NCI-H1417 treated with DMSO at 0.1 percent for 48 hours (cell line): ENCODE data around the gene SRSF1.
A peak's percentile ranks its signal among the peaks of the same experiment; 100 is the strongest.
"Not testable (repeated sequence)": the region's sequence is repeated elsewhere in the genome, so short reads cannot be mapped to it uniquely, and the experiment has no call there.

Source experiments
- DNase-seq: peaks from one replicate; lab custom pipeline; 2025; lab: John Stamatoyannopoulos, UW

The SRSF1 gene

DNA sequence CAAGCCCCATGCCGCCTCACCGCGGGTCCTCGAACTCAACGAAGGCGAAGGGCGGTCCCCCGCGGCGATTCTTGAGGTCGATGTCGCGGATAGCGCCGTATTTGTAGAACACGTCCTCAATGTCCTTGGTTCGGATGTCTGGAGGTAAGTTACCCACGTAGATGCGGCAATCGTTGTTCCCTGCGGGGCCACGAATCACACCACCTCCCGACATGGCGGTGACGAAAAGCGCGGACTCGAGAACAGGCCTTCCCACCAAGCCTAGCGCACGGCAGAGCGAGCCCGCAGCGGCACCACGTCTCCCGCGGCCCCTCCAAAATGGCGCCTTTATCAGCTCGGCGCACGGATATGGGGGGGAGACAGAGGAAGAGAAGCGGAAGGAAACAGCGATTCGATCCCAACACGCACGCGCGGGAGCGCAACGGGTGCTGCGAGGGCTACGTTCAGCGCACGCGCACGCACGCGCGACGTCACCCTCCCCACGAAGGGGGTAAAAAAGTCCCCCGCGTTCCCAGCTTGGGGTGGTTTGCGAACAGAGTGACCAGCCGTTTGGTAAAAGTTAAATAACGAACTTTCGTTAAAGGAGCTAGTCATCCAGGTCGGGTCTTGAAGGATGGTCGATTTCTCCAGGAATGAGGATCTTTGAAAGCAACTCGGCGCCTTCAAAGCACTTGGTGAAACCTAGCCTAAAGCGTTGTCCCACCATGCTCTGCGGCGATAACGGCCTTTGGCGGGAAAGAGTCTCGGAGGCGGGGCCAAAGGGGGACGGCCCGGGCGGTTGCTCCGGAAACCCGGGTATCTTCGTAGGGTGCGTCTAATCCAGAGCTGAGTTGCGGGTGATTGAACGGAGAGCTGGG, at the start of gene SRSF1:
Gene SRSF1, minus strand, starts transcription at position 323 of the 857 bp plus-strand sequence. Its CDS starts 109 bp downstream, at position 214.
- peak; percentile 98 for DNase-seq

GRCh38 chr17:58056476-58056875, 49.4 kb upstream of the SRSF1 start:
- no peak for DNase-seq

DNA sequence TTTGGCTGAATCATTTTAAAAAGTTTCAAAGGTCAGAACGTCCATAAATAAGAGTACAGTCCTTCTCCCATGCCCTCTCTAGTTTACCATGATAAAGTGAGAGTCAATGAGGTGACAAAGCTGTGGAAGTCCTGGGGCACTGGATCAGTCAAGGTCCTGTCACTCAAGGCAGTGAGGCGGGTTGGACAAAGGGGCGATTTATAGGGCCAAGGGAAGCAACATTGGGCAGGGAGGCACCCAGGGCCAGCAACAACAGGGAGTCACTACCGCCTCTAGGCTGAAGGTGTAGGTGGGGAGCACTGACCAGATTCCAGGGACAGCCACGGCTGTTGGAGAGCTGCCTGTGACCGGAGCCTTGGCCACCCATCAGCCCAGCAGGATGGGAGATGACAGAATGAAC, 47.6 kb upstream of the SRSF1 start:
- DNase-seq = no peak

DNA sequence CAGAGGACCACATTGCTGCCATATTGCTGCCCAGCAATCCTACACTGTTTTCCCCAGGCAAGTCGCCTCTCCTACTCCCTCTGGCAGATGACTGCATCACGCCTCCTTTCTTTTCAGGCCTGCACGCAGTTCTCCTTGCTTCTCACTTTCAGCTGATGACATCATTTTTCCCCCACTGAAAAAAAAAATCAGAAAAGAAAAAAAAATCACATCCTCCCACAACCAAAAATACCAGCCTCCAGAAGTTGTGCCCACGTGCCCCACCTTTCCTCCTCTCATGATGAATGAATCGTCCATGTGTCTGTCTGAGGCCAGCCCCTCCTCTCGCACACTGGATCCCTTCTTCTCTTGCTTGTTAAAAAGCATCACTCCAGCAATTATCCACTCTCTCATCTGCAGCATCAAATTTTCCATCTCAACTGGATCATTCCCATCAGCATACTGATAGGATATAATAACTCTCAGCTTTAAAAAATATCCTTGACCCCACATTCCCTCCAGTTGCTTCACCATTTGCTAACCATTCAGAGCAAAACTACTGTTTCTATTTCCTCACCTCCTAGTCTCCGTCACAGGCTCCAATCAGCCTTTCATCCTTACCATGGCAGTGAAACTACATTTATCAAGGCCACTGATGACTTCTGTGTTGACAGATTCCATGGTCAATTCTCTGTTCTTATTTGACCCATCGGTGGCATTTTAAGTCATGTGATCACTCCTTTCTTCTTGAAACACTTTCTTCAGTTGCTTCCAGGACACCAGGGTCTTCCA, 46.1 kb upstream of the SRSF1 start:
- no peak for DNase-seq

DNA sequence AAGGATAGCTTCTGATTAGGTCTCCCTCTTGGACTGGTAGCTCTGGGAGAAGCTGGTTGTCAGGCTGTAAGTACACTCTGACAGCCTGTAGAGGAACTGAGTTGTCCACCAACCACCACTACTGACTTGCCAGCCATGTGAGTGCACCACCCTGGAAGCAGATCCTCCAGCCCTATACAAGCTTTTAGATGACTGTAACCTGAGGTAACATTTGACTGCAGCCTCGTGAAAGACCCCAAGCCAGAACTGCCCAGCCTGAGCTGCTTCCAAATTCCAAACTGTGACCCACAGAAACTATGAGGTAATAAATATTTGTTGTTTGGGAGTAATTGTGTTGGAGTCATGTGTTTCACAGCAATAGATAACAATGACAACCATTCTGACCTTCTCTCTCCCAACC, 45.4 kb upstream of the SRSF1 start:
- no peak for DNase-seq

- no peak for DNase-seq
Measured at GRCh38 chr17:58051468-58051867, 44.4 kb upstream of the SRSF1 start.

GRCh38 chr17:58050966-58051365, 43.9 kb upstream of the SRSF1 start:
- no peak for DNase-seq

DNA sequence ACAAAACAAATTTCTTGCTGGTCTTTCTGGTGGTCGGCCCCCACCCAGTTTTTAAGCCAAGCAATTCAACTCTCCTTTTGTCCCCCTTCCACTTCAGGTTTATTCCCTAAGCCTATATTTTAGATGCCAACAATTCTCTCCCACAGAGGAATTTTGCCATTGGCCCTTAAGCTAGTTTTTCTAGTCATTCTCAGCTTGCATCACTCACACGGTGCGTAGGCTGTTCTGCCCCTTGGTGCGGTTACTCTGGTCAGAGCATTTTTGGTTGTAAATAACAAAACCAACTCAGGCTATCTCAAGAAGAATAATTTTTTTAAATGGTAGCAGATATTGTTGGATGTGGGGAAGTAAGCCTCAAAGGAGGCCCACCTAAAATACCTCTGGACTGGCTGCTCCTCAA, 42.5 kb upstream of the SRSF1 start:
- no peak for DNase-seq

GRCh38 chr17:58047376-58048150, 40.5 kb upstream of the SRSF1 start:
- DNase-seq = no peak

DNA sequence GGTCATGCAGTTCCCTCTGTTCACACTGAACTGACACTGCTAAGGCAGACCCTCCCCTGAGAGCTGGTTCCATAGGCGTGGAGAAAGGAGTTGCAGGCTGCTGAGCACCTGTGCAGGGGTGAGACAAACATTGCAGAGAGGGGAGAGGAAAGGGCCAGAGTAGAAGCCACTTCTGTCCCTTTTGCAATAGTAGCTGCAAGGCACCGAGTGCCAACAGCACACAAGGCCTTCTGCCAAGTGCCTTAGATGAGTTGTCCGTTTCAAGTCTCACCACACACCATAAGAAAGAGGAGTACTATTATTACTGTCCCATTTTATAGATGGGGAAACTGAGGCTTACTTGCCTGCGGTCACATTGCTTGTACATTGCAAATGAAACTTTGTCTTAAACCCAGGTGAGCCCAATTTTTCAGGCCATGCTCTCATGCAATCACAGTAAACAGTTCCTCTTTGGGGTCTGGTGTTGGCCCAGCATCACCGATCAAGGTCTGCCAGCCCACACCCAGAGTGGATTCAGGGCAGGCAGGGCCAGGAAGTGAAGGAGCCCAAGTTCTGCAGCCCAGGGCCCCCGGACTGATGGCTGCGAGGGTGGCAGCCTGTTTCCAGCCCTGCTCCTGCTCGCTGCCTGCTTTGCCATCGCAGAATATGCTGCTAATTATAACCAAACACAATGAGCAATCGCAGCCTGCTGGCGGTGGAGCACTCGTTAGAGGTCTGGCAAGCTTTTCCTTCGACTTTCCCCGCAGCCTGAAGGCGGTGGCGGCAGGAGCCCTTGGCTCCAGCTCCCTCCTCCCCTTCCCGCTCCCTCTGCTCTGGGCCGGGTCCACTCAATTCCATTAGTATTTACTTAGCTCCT, 39.4 kb upstream of the SRSF1 start:
- DNase-seq = no peak

GRCh38 chr17:58044256-58044655, 37.2 kb upstream of the SRSF1 start:
- not testable (repeated sequence) for DNase-seq

DNA sequence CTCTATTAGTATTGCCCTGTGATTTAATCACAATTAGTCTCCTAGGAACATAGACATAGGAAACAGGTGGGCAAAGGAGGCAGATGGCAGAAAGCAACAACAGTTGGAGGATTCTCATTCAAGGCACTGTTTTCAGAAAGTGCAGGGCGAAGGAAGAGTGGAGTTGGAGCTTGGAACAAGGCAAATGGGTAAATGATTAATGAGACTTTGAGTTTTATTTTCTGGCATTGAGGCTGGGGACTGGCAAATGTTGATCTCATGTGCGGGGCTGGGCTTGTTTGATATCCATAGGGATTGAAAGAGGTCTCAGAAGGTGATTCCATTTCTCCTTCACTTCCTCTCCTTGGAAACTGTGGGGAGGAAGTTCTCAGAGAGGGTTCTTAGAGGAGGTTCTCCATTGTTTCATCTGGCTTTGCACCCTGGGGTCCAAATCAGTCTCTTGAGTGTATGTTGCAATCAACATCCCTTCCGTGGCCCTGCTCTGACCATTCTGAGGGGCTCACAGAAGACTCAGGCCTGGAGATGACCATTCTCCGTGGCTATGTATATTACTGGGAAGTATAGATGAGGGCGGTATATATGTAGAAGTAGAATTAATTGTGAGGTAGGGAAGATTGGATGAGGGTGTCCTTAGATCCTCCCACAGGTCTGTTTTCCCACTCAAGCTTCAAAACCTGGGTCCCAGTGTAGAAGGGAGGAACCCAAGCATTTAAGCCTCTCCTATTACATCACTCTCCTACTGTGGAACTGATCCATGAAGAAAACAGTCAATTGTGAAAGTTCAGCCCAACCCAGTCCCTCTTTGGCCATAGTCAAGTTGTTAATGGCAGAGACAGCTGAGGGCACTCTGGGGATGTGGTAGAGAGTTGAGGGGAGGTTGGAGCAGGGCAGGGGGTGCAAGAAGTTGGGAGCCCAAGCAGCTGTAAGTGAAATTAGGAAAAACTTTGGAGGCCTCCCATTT, 36.5 kb upstream of the SRSF1 start:
- DNase-seq = no peak

GRCh38 chr17:58041161-58041560, 34.1 kb upstream of the SRSF1 start:
- DNase-seq = no peak

GRCh38 chr17:58040386-58040785, 33.3 kb upstream of the SRSF1 start:
- DNase-seq = no peak

- no peak for DNase-seq
Measured at GRCh38 chr17:58039975-58040374, 32.9 kb upstream of the SRSF1 start.

DNA sequence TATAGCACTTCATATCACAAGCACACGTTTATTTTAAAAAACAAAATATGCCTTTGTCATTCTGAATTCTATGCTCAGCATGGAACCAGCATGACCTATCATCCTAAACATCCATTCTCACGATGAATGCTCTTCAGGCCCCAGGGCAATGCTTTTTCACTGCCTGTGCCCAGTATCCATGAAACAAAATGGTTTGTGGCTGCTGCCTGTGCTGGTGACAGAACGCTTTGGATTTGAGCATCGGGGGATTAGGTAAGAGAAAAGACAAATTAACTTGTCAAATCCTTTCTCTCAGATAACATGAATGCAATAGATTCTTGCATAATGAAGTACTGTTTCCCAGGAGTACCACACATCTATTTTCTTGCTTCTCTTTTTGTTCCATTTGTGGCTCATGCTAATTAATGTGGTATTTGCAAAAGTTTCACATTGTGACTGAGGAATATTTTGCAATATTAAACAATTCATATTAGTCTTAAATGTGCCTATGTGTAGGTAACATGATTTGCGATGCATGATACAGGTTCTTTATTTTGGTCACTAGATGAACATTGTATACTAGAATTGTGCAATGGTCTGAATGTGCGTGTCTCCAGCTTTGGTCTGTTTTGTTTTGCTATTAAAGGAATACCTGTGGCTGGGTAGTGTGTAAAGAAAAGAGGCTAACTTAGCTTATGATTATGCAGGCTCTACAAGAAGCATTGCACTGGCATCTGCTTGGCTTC, 25.8 kb upstream of the SRSF1 start:
- no peak for DNase-seq

- DNase-seq = no peak
Measured at GRCh38 chr17:58028578-58028977, 21.5 kb upstream of the SRSF1 start.

DNA sequence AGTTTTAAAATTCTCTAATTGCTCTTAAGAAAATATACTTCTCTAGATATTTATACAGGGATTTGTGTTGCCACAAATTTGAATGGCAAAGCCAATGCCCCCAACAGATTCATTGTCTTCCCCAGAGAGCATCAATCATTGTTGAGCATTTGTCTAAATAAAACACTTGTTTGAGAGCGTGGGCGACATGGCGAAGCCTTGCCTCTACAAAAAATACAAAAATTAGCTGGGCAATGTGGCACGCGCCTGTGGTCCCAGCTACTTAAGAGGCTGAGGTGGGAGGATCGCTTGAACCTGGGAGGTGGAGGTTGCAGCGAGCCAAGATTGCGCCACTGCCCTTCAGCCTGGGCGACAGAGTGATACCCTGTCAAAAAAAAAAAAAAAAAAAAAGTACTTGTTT, 13.4 kb upstream of the SRSF1 start:
- DNase-seq = no peak

DNA sequence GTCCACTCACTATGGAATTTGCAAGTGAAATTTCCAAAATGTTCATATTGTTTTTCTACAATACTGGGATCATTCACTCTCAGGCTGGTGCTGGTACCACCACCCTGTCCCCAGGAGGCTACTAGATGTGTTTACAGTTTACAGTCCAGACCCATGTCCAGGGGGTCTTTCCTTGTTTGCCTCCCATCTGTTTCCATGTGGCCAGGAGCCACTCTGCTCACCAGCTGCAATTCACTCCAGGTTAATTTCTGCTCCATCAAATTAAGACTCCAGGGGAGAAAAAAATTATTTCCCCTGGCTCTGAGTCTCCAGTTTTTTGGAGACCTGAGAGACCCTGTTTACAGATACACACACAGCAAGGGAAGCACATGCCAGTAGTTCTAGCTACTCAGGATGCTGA, 12.5 kb upstream of the SRSF1 start:
- no peak for DNase-seq

GRCh38 chr17:58019039-58019438, 12.0 kb upstream of the SRSF1 start:
- no peak for DNase-seq
